DOHH2 (cell line): ENCODE measurements around the gene IL17F.

ENCODE experiments used
- EZH2phosphoT487 ChIP-seq: fragments of 200-600 bp; sonication (generic); IDR thresholded peaks from 2 replicates; pipeline ENCODE4 v1.6.1; 2017; ENCODE audit warnings: borderline replicate concordance, mild to moderate bottlenecking, antibody characterized with exemption, low read length, moderate library complexity, mixed read lengths
- TF ChIP-seq, protein P1 (sequence below): fragments of 200-600 bp; sonication (generic); IDR thresholded peaks from one replicate; pipeline ENCODE4 v1.5.1; 2014; ENCODE audit warnings: antibody characterized with exemption, mild to moderate bottlenecking, low read depth, low read length; ENCODE audit not compliant: poor library complexity, severe bottlenecking

DNA sequence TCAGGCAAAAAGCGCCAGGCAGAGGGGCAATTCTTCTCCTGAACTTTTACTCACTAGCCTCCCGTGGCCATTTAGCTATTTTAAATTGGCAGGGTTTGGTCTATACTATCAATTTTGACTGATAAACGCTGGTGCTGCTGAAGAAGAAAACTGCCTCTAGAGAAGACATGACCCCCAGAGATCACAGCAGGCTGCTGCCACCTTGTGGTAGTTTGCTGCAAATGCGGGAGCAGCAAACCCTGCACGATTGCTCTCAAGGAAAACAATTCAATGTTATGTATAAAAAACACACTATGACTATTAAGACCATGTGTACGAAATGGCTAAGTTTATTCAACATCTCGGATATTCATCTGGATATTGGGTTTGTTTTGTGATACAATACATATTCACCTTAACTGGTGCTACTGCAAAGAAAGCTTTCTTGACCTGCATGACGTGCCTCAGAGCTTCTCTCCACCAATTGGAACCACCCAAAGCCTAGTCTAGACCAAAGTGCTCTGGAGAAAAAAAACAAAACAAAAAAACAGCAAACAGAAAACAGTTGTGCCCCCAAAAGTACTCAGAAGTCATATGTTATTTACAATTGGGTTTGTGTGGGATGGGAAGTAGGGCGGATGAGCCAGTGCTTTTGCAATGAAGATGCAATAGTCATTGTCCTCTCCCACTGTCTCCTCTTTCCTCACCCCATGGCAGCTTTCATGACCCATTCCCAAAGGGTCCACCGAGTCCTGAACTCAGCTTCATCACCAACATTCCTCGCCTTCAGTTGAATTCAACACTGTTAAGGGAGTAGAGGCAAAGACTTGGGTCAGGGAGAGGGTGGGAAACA lies 19.6 kb upstream of the IL17F start:
- TF ChIP-seq, protein P1, sequence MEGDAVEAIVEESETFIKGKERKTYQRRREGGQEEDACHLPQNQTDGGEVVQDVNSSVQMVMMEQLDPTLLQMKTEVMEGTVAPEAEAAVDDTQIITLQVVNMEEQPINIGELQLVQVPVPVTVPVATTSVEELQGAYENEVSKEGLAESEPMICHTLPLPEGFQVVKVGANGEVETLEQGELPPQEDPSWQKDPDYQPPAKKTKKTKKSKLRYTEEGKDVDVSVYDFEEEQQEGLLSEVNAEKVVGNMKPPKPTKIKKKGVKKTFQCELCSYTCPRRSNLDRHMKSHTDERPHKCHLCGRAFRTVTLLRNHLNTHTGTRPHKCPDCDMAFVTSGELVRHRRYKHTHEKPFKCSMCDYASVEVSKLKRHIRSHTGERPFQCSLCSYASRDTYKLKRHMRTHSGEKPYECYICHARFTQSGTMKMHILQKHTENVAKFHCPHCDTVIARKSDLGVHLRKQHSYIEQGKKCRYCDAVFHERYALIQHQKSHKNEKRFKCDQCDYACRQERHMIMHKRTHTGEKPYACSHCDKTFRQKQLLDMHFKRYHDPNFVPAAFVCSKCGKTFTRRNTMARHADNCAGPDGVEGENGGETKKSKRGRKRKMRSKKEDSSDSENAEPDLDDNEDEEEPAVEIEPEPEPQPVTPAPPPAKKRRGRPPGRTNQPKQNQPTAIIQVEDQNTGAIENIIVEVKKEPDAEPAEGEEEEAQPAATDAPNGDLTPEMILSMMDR = peak; percentile 97
- no peak for TF ChIP-seq EZH2phosphoT487
